Mammary epithelial cell (primary cell): Measurements from ENCODE around the gene FANCC.

Experiments
- EZH2 ChIP-seq: IDR thresholded peaks from 2 replicates; pipeline ENCODE4 v1.6.1; 2012; ENCODE audit warnings: low read length, inconsistent platforms, borderline replicate concordance
- TF ChIP-seq, protein P1 (sequence below), 2 donors: IDR thresholded peaks in 1 of 2; conservative IDR thresholded peaks in 1 of 2; 2 replicates each; pipeline ENCODE4 v1.5.1; 2011 to 2012; ENCODE audit warnings: inconsistent platforms in 2 of 2, low read length in 2 of 2, mild to moderate bottlenecking in 2 of 2, control low read depth in 1 of 2, low read depth in 1 of 2; ENCODE audit not compliant: insufficient read depth in 1 of 2; ENCODE audit errors: extremely low read depth in 1 of 2

DNA sequence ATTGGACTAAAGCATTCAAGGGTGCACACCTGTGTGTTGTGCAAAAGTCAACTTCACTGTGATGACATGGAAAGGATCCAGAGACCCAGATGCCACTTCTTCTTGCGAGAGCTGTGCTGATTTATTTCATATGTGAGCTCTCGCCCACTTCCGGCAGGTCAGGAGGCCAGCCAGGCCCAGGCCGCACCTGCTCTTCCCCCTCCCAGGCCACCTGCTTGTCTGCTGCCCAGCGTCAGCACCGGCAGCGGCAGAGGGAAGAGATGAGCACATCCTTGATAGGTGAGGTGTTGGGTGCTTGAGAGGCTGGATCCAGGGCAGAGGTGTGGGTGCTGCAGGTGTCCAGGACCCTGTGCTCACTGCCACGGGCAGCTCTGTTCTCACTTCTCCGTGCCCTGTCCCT is 242.9 kb downstream of the FANCC start:
- TF ChIP-seq, protein P1, sequence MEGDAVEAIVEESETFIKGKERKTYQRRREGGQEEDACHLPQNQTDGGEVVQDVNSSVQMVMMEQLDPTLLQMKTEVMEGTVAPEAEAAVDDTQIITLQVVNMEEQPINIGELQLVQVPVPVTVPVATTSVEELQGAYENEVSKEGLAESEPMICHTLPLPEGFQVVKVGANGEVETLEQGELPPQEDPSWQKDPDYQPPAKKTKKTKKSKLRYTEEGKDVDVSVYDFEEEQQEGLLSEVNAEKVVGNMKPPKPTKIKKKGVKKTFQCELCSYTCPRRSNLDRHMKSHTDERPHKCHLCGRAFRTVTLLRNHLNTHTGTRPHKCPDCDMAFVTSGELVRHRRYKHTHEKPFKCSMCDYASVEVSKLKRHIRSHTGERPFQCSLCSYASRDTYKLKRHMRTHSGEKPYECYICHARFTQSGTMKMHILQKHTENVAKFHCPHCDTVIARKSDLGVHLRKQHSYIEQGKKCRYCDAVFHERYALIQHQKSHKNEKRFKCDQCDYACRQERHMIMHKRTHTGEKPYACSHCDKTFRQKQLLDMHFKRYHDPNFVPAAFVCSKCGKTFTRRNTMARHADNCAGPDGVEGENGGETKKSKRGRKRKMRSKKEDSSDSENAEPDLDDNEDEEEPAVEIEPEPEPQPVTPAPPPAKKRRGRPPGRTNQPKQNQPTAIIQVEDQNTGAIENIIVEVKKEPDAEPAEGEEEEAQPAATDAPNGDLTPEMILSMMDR (conservative IDR thresholded peaks at IDR 0.05 in 1 of 2, IDR thresholded peaks at IDR 0.05 in 1 of 2; ENCODE audit: extremely low read depth in 1 of 2, insufficient read depth in 1 of 2, low read depth in 1 of 2, low read length in 2 of 2), result no peak
- TF ChIP-seq EZH2, result no peak
